SU-DHL-6 (cell line): ENCODE data around the gene CTRB2.

Experiments used
- H2AFZ ChIP-seq: fragments of 200-600 bp; sonication (generic); 2 replicates; pipeline ENCODE4 v1.6.1; 2014; ENCODE audit warnings: low read depth, mild to moderate bottlenecking, moderate library complexity, mixed read lengths, antibody characterized with exemption, low read length; ENCODE audit not compliant: severe bottlenecking
- H3F3A ChIP-seq: fragments of 200-600 bp; shearing (Covaris generic); 2 replicates; pipeline ENCODE4 v1.6.0; 2016; ENCODE audit warnings: antibody characterized with exemption, mild to moderate bottlenecking; ENCODE audit not compliant: insufficient read depth
- H3K27ac ChIP-seq: fragments of 200-600 bp; sonication (generic); 2 replicates; pipeline ENCODE4 v1.5.1; 2016; ENCODE audit warnings: low read depth, mild to moderate bottlenecking, low read length, moderate library complexity, mixed read lengths
- H3K27me3 ChIP-seq: fragments of 200-600 bp; sonication (generic), shearing (Covaris generic); 2 replicates; pipeline ENCODE4 v1.6.0; 2014; ENCODE audit warnings: mild to moderate bottlenecking, low read length
- H3K36me3 ChIP-seq: fragments of 200-600 bp; sonication (generic); 2 replicates; pipeline ENCODE4 v1.6.1; 2014; ENCODE audit warnings: mild to moderate bottlenecking, low read length, mixed read lengths
- H3K4me2 ChIP-seq: fragments of 300-600, 200-600 bp; shearing (Covaris generic), sonication (generic); 2 replicates; pipeline ENCODE4 v1.6.0; 2014; ENCODE audit warnings: low read length, low read depth, mild to moderate bottlenecking; ENCODE audit not compliant: poor library complexity, severe bottlenecking
- H3K4me3 ChIP-seq: fragments of 200-600 bp; sonication (generic); 2 replicates; pipeline ENCODE4 v1.5.1; 2014; ENCODE audit warnings: antibody characterized with exemption, low read length, mild to moderate bottlenecking, mixed read lengths; ENCODE audit not compliant: insufficient read depth, poor library complexity, severe bottlenecking
- H3K79me2 ChIP-seq: fragments of 200-600 bp; sonication (generic); 2 replicates; pipeline ENCODE4 v1.6.1; 2014; ENCODE audit warnings: mild to moderate bottlenecking, low read length, moderate library complexity; ENCODE audit not compliant: insufficient read depth
- H3K9ac ChIP-seq: fragments of 200-600 bp; sonication (generic); 2 replicates; pipeline ENCODE4 v1.7.0; 2014; ENCODE audit warnings: mild to moderate bottlenecking, low read length
- H3K9me2 ChIP-seq: fragments of 200-600 bp; sonication (generic); replicated peaks from 2 replicates; pipeline ENCODE4 v1.6.1; 2014; ENCODE audit warnings: low read length; ENCODE audit not compliant: insufficient read depth
- H3K9me3 ChIP-seq: fragments of 200-600 bp; sonication (generic); 2 replicates; pipeline ENCODE4 v1.6.1; 2014; ENCODE audit warnings: low read length, mixed read lengths; ENCODE audit not compliant: insufficient read depth
- H4K20me1 ChIP-seq: fragments of 200-600 bp; sonication (generic); 2 replicates; pipeline ENCODE4 v1.6.1; 2014; ENCODE audit warnings: low read depth, mild to moderate bottlenecking, antibody characterized with exemption, low read length, moderate library complexity, mixed read lengths
- CTCF ChIP-seq: fragments of 200-600 bp; sonication (generic); IDR thresholded peaks from one replicate; pipeline ENCODE4 v1.5.1; 2017; ENCODE audit warnings: antibody characterized with exemption, mild to moderate bottlenecking, low read length, moderate library complexity; ENCODE audit not compliant: insufficient read depth, poor library complexity, severe bottlenecking
- EZH2phosphoT487 ChIP-seq: fragments of 200-600 bp; sonication (generic), shearing (Covaris generic); conservative IDR thresholded peaks from 2 replicates; pipeline ENCODE4 v1.6.1; 2018; ENCODE audit warnings: mild to moderate bottlenecking, antibody characterized with exemption, low read length, moderate library complexity, mixed read lengths

CTRB2 gene

DNA sequence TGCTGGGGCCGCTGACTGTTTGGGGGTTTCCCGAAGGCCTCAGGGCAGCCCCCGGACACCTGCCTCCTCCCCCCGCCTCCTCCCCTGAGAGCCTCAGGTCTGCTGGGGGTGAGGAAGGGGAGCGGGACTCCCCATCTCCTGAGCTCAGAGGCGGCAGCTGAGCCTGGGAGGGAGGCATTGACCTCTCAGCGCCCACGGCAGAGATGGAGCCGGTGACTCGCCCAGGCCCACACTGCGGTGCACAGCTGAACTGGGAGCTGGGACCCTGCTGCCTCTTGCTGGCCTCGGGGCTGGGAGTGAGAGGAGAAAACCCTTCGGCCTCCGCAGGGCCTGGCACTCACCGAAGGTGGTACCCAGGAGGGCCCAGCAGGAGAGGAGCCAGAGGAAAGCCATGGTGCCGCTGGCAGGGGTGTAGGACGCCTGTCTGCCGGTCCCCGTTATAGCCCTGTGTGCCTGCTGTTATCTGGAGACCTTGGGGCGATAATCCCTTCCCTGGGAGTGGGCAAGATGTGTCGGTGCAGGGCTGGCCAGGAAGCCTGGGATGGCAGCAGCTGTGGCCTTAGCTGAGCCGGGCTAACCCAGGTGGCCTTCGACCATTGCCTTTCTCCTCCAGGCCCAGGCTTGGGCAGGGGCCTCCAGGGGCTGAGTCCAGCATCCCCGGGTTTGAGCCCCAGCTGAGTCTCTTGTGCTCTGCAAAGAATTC lies at the start of gene CTRB2:
Gene CTRB2, minus strand, starts transcription at position 413 of the 703 bp plus-strand sequence. Its CDS starts 20 bp downstream, at position 393.
- Histone ChIP-seq H3K36me3 (no peaks in the 10 kb centered on the region), H4K20me1 (no peaks in the 10 kb centered on the region), H2AFZ (no peak within 1 kb of the TSS), H3F3A (no peaks in the 10 kb centered on the region), H3K4me3 (no peak within 1 kb of the TSS), H3K9me2 (no peaks in the 10 kb centered on the region), H3K27me3 (no peaks in the 10 kb centered on the region), H3K27ac (no peak within 1 kb of the TSS), H3K9me3 (no peaks in the 10 kb centered on the region), H3K79me2 (no peaks in the 10 kb centered on the region), H3K9ac (no peak within 1 kb of the TSS), H3K4me2 (no peak within 1 kb of the TSS)
- TF ChIP-seq CTCF (no peak), EZH2phosphoT487 (no peak)

- no peaks in the 10 kb centered on the region for H3F3A ChIP-seq
- H3K36me3 ChIP-seq, result no peaks in the 10 kb centered on the region
- no peaks in the 10 kb centered on the region for H3K9me3 ChIP-seq
- no peak overlapping the region for H2AFZ ChIP-seq
- TF ChIP-seq EZH2phosphoT487 (no peak), CTCF (no peak)
- no peaks in the 10 kb centered on the region for H3K9me2 ChIP-seq
- no peak overlapping the region for H3K4me2 ChIP-seq
- H3K79me2 ChIP-seq, result no peaks in the 10 kb centered on the region
- no peak overlapping the region for H3K9ac ChIP-seq
- H3K27ac ChIP-seq, result no peak overlapping the region
- no peaks in the 10 kb centered on the region for H3K27me3 ChIP-seq
- H3K4me3 ChIP-seq, result no peak overlapping the region
- no peaks in the 10 kb centered on the region for H4K20me1 ChIP-seq
Measured at GRCh38 chr16:75256059-75256571, 49.2 kb upstream of the CTRB2 start.

DNA sequence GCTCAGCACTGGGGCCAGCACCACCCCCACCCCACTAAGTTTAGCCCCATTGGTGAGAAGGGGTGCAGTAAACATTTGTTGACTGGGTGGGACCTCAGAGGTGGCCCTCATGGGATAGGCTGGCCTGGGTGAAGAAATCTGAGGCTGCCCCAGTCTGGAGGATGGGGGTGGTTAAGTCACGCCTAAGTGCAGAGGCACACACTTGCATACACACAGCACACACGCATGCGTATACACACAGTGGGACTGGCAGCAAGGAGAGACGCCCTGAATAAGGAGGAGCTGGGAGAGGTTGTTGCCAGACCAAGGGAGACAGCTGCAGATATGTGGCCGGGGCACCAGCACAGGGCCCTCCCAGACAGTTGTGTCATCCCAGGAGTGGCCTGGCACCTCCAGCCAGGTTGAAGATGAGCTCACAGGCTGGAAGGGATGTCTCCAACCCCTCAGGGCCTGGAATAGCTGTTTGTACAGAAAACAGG lies 47.4 kb upstream of the CTRB2 start:
- Histone ChIP-seq H3K9me3 (no peaks in the 10 kb centered on the region), H3K9me2 (no peaks in the 10 kb centered on the region), H2AFZ (no peak overlapping the region), H3K27me3 (peaks cover 3% of the 10 kb centered on the region; the same call in 1 of the 2 replicates), H3K9ac (no peak overlapping the region), H3K27ac (no peak overlapping the region), H4K20me1 (no peaks in the 10 kb centered on the region), H3K4me2 (no peak overlapping the region), H3F3A (no peaks in the 10 kb centered on the region), H3K4me3 (no peak overlapping the region), H3K36me3 (no peaks in the 10 kb centered on the region), H3K79me2 (no peaks in the 10 kb centered on the region)
- no peak for TF ChIP-seq CTCF
- no peak for TF ChIP-seq EZH2phosphoT487
